GM19463 (cell line): ENCODE measurements around the gene IZUMO1R.
A peak's percentile ranks its signal among the peaks of the same experiment; 100 is the strongest.
"Not testable (repeated sequence)": the region's sequence is repeated elsewhere in the genome, so short reads cannot be mapped to it uniquely, and the experiment has no call there.

ENCODE experiments used
- ATAC-seq: cut with Tn5 transposase; IDR thresholded peaks from one replicate; pipeline ENCODE4 v1.9.1; 2021; ENCODE audit warnings: mild to moderate bottlenecking, moderate library complexity; ENCODE audit not compliant: unreplicated experiment

Gene IZUMO1R

GRCh38 chr11:94303966-94304958, at the start of gene IZUMO1R:
TSS of gene IZUMO1R (plus strand) at chr11:94304580. CDS start at chr11:94305637, 1,057 bp downstream.
- ATAC-seq = no peak

DNA sequence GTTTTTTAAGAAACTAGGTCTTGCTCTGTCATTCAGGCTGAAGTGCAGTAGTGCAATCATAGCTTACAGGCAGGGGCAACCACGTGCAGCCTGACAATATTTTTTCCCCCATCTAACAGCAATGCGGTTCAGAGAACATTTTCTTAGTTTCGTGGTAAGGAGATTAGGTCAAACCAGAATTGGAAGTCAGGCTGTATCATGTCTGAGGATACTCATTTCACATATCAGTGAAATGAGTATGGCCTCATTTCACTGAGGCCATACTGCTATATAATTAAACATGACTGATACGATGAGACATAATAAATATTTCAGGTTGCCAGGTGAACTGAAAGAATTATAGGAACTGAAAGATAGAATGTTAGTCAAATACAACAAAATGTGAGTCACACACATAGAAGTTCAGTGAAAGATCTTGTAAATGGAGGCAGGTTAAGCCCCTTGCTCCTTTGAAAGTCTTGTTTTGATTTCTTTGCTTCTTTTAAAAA, 32.5 kb upstream of the IZUMO1R start:
- ATAC-seq = peak; percentile 68

DNA sequence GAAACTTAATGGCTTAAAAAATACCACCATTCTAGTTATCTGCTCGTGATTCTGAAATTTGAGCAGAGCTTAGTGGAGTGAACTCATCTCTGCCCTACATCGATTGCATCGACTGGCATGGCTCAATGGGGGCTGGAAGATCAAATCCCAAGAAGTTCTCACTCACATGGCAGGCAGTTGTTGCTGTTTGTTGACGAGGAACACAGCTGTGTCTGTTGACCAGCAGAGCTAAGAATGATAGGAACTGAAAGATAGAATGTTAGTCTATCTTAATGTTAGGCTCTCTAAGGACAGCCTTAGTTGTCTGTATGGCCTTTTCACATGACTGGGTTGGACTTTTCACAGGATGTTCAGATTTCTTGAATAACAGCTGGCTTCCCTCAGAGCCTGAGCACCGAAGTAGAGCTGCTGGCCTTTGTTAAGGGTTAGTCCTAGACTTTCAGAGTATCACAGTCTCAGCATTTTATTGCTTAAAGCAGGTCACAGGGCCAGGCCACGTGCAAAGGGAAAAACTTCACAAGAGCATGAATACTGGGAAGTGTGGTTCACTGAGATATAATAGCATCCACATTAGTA, 31.6 kb upstream of the IZUMO1R start:
- ATAC-seq = peak; percentile 34

DNA sequence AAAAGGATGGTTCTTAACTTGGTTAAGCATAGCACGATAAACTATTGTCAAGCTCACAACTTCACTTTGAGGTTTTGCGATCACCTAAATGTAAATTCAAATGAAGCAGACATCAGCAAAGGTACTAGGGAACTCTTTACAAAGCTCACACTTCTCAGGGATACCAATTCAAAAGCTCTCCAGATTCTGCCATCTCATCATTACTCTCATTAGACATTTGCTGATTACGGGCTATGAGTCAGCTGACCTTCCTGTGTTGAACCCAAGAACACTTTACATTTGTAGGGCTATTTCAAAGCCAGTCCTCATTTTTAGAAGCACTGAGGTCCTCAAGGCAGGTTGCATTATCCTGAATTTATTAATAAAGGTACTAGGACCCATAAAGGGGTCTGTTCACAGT, 28.4 kb upstream of the IZUMO1R start:
- ATAC-seq = no peak

GRCh38 chr11:94276943-94277342, 27.4 kb upstream of the IZUMO1R start:
- ATAC-seq = no peak

DNA sequence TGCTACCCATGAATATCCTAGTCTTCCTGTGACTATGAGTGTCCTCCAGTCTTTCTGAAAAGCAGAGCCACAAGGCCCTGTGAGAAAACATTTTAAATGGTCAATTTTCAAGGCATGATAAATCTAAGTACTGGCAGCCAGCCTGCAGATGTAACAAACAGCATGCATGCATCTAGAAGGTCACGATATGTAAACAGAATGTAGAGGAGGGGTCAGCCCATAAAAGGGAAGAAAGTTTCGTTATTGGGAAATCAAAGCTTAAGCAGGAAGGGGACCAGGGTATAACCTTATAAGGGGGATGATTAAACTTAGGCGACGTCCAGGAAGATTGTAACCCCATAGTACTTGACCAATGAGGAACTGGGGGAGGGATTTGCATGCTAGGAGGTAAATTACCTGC, 26.2 kb upstream of the IZUMO1R start:
- ATAC-seq = not testable (repeated sequence)

GRCh38 chr11:94279996-94280395, 24.4 kb upstream of the IZUMO1R start:
- ATAC-seq = no peak

GRCh38 chr11:94281324-94281723, 23.1 kb upstream of the IZUMO1R start:
- ATAC-seq = no peak

GRCh38 chr11:94283678-94284077, 20.7 kb upstream of the IZUMO1R start:
- ATAC-seq = no peak

GRCh38 chr11:94295534-94295933, 8.8 kb upstream of the IZUMO1R start:
- ATAC-seq = no peak

- ATAC-seq = no peak
Observed at GRCh38 chr11:94297985-94298576, 6.3 kb upstream of the IZUMO1R start.

GRCh38 chr11:94302776-94303175, 1.6 kb upstream of the IZUMO1R start:
- ATAC-seq = no peak

DNA sequence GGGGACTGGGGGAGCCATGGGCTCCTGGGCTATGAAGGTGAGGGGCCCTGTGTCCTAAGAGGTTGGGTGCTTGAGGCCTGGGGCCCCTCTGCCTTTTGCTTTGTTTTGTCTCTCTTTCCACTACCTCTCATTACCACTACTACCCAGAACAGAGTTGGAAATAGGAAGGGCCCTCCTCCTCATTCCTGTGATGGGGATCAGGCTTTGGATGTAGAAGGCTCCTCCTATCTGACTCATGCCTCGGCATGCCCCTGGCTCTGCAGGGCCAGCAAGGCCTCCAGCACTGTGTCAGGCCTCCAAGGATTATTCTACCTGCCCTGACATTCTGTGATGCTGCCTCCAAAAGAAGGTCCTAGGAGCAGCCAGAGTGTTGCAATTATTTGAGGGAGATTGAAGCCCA, 766 bp downstream of the IZUMO1R start:
- no peak for ATAC-seq

DNA sequence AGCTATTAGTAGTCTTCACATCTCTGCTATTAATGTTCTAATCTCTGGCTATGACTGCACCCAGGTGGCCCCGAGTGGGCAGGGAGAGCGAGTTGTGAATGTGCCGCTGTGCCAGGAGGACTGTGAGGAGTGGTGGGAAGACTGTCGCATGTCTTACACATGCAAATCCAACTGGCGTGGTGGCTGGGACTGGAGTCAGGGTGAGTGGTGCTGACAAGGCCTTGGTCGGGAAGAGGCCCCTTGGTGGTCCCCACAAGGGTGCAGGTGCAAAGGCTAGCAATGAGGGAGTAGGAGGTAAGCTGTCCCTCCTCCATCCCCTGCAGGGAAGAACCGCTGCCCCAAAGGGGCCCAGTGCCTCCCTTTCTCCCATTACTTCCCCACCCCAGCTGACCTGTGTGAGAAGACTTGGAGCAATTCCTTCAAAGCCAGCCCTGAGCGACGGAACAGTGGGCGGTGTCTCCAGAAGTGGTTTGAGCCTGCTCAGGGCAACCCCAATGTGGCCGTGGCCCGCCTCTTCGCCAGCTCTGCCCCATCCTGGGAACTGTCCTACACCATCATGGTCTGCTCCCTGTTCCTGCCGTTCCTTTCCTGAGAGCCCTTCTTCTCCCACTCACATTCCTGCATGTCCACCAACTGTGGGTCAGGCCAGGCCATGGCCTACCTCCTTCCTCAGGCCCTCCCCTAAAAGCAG, 2.9 kb downstream of the IZUMO1R start:
- no peak for ATAC-seq

DNA sequence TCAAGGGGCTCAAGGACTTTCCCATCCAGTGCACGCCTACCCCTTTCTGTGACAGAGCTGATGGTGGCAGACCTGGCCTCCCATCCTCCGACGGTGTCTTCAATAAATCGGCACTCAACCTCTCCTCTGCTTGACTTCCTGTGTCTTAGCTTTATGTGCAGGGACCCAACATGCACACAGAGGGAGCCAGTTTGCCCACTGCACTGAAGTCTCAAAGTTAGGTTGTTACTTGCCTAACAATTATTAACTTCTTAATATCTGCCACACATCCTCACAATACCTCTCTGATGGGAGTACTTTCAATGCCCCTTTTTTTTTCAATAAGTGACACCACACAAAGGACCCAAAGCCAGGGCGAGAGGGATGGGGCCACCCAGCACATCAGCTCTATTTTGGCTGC, 3.6 kb downstream of the IZUMO1R start:
- no peak for ATAC-seq

GRCh38 chr11:94309757-94310156, 5.4 kb downstream of the IZUMO1R start:
- ATAC-seq = no peak

DNA sequence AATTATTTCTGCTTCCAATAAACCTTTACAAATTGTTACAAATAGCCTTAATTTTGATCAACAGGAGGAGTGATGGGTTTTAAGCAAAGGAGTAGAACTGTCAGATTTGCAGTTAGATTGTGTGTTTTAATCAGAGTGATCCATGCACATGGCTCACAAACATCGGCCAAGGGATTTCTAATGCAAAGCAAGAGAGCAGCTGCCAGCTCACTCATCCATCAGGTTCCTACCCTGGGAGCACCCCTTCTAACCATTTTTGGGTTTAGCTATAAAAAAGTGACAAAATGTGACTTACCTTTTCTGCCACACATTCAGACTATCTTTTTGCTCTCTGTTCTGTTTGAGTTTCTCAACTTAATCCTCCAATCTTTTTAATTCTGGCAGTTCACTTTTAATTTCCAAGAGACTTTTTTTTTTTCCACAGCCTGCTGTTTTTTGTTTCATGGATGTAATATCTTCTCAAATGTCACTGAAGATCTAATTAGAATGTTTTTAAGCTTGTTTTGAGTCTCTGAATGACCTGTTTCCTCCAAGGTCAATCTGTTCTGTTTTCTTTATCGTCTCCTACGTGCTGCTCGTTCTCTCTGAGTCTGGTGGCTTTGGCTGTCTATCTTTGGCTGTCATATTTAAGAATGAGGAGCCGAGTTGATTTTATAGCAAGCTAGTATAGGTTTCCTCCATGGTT, 6.0 kb downstream of the IZUMO1R start:
- ATAC-seq = no peak

- no peak for ATAC-seq
Observed at GRCh38 chr11:94312339-94312738, 8.0 kb downstream of the IZUMO1R start.

- ATAC-seq = no peak
Observed at GRCh38 chr11:94314064-94314463, 9.7 kb downstream of the IZUMO1R start.

DNA sequence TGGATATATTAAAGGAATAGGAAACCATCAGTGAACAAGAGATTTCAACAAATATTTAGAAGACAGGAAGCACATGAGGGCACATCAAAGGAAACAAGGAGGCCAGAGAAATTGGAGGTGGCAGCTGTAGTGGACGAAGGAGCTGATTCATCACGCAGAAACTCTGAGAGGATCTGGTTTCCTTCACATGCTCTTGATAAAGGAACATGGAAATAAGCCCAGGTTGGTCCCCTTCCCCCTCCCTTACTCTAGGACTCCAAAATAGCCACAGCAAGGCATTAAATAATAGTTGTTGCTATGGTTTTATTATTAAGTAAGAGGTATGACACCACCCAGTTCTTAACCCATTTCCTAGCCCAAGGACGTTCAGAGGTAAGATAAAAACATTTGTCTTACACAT, 11.3 kb downstream of the IZUMO1R start:
- no peak for ATAC-seq
